GM10266 (cell line): ENCODE measurements around the gene ZNF324.
"Not testable (repeated sequence)": the region's sequence is repeated elsewhere in the genome, so short reads cannot be mapped to it uniquely, and the experiment has no call there.

ENCODE experiments used
- DNase-seq: peaks from one replicate; pipeline ENCODE4 v3.0.0; 2012; ENCODE audit errors: extremely low spot score
- CTCF ChIP-seq: IDR thresholded peaks from 2 replicates; pipeline ENCODE4 v1.5.1; 2012; ENCODE audit warnings: mild to moderate bottlenecking, low read depth; ENCODE audit not compliant: control insufficient read depth, insufficient read depth; ENCODE audit errors: missing control alignments

ZNF324 gene

GRCh38 chr19:58498316-58499020 lies 31.6 kb downstream of the ZNF324 start:
- no peak for TF ChIP-seq CTCF
- no peak for DNase-seq

- DNase-seq = peak; percentile 98
- no peak for TF ChIP-seq CTCF
Measured at GRCh38 chr19:58499021-58499927, 32.4 kb downstream of the ZNF324 start.

GRCh38 chr19:58500242-58500641 lies 33.4 kb downstream of the ZNF324 start:
- TF ChIP-seq CTCF = no peak
- DNase-seq = no peak

GRCh38 chr19:58507602-58508223 lies 40.8 kb downstream of the ZNF324 start:
- DNase-seq = not testable (repeated sequence)

GRCh38 chr19:58509731-58510083 lies 42.8 kb downstream of the ZNF324 start:
- TF ChIP-seq CTCF = no peak
- DNase-seq = no peak

- no peak for DNase-seq
- TF ChIP-seq CTCF = no peak
Measured at GRCh38 chr19:58510084-58510862, 43.4 kb downstream of the ZNF324 start.

- no peak for DNase-seq
Measured at GRCh38 chr19:58511353-58512208, 44.7 kb downstream of the ZNF324 start, which contains the start of gene SLC27A5. TSS of gene SLC27A5 (minus strand) at chr19:58511992. CDS start at chr19:58511955, 37 bp downstream.

More at GRCh38 chr19:58511353-58512208, 44.7 kb downstream of the ZNF324 start, which contains the start of gene SLC27A5:
- TF ChIP-seq CTCF = no peak
